PC-3 (cell line): ENCODE data around the gene CCR4. TPM values are rescaled to one million over a fixed set of nuclear protein-coding genes. Genes with fewer than 3 reads are reported as not detected.

Source experiments
- ATAC-seq: fragments of 200-7000 bp; cut with Tn5 transposase; 2 replicates; pipeline ENCODE4 v1.9.1; 2020; ENCODE audit warnings: mild to moderate bottlenecking, moderate library complexity
- BruUV-seq: library from RNA; stranded (reverse); fragments of 400-500 nt; replicated peaks from 2 replicates; lab custom pipeline; 2021; lab: Mats Ljungman, UMichigan
- CTCF ChIA-PET: fragments of 300-600 bp; sonication (Branson Sonifier 250); formaldehyde crosslinking; loops from one replicate; lab custom pipeline; 2022; ENCODE audit warnings: antibody characterized with exemption; lab: Charles Lee
- POLR2A ChIA-PET: fragments of 300-600 bp; sonication (Branson Sonifier 250); formaldehyde crosslinking; loops from one replicate; lab custom pipeline; 2022; ENCODE audit warnings: antibody characterized with exemption; ENCODE audit not compliant: unreplicated experiment; lab: Charles Lee
- DNase-seq: peaks from one replicate; pipeline ENCODE4 v3.0.0-alpha.2; 2015
- H2AFZ ChIP-seq: fragments of 300-600 bp; sonication (generic); 2 replicates; pipeline ENCODE4 v1.6.0; 2016; ENCODE audit warnings: antibody characterized with exemption, low read length
- H3F3A ChIP-seq: fragments of 300-600 bp; sonication (generic); one replicate; pipeline ENCODE4 v1.6.0; 2017; ENCODE audit warnings: antibody characterized with exemption, low read length, control low read depth, mild to moderate bottlenecking; ENCODE audit not compliant: unreplicated experiment
- H3K27ac ChIP-seq: fragments of 300-600 bp; sonication (generic); 2 replicates; pipeline ENCODE4 v1.5.1; 2016; ENCODE audit warnings: mild to moderate bottlenecking, low read length
- H3K27me3 ChIP-seq: fragments of 300-600 bp; sonication (generic); 2 replicates; pipeline ENCODE4 v1.6.1; 2016; ENCODE audit warnings: low read length, mixed read lengths
- H3K36me3 ChIP-seq: fragments of 300-600 bp; sonication (generic); 2 replicates; pipeline ENCODE4 v1.6.1; 2016; ENCODE audit warnings: low read depth, mixed run types, low read length, mixed read lengths
- H3K4me1 ChIP-seq: fragments of 300-600 bp; sonication (generic); 2 replicates; pipeline ENCODE4 v1.5.1; 2016; ENCODE audit warnings: low read length; ENCODE audit not compliant: insufficient read depth
- H3K4me2 ChIP-seq: fragments of 300-600 bp; sonication (generic); 2 replicates; pipeline ENCODE4 v1.6.0; 2016; ENCODE audit warnings: low read length
- H3K4me3 ChIP-seq: fragments of 300-600 bp; sonication (generic); 2 replicates; pipeline ENCODE4 v1.5.1; 2016; ENCODE audit warnings: mild to moderate bottlenecking, low read length, mixed read lengths
- H3K79me2 ChIP-seq: fragments of 300-600 bp; sonication (generic); 2 replicates; pipeline ENCODE4 v1.6.1; 2017; ENCODE audit warnings: low read length, mixed read lengths
- H3K9ac ChIP-seq: fragments of 300-600 bp; sonication (generic); 2 replicates; pipeline ENCODE4 v1.6.0; 2016; ENCODE audit warnings: mild to moderate bottlenecking, low read length
- H3K9me2 ChIP-seq: fragments of 300-600 bp; sonication (generic); replicated peaks from 2 replicates; pipeline ENCODE4 v1.6.1; 2016; ENCODE audit warnings: mixed run types, low read length, mixed read lengths
- H3K9me3 ChIP-seq: fragments of 300-600 bp; sonication (generic); 2 replicates; pipeline ENCODE4 v1.6.1; 2016; ENCODE audit warnings: low read length, mixed read lengths
- H4K20me1 ChIP-seq: fragments of 300-600 bp; sonication (generic); 2 replicates; pipeline ENCODE4 v1.6.1; 2016; ENCODE audit warnings: low read length, mixed read lengths
- EZH2 ChIP-seq: fragments of 300-600 bp; sonication (generic); IDR thresholded peaks from one replicate; pipeline ENCODE4 v1.6.1; 2017; ENCODE audit warnings: antibody characterized with exemption, mild to moderate bottlenecking, low read length; ENCODE audit not compliant: unreplicated experiment
- EZH2phosphoT487 ChIP-seq: fragments of 300-600 bp; sonication (generic); IDR thresholded peaks from 2 replicates; pipeline ENCODE4 v1.6.1; 2018; ENCODE audit warnings: mild to moderate bottlenecking, antibody characterized with exemption, low read length, borderline replicate concordance
- intact Hi-C: fragments of 100-400 bp; cut with micrococcal nuclease; formaldehyde crosslinking; loops from 2 replicates; pipeline ENCODE4 v1.9.0; 2023
- total RNA-seq: library from RNA; depleted of rRNA; stranded (reverse); fragments of >200 nt; gene quantifications from 2 replicates; pipeline ENCODE4 v1.2.3, GENCODE V29; 2014
- TF ChIP-seq, protein P1 (sequence below): fragments of 300-600 bp; sonication (generic); conservative IDR thresholded peaks from 2 replicates; pipeline ENCODE4 v1.5.1; 2017; ENCODE audit warnings: antibody characterized with exemption, low read depth, mild to moderate bottlenecking, low read length

The CCR4 gene
- total RNA-seq, 1 experiment from 2014 or later = 0.29 TPM

DNA sequence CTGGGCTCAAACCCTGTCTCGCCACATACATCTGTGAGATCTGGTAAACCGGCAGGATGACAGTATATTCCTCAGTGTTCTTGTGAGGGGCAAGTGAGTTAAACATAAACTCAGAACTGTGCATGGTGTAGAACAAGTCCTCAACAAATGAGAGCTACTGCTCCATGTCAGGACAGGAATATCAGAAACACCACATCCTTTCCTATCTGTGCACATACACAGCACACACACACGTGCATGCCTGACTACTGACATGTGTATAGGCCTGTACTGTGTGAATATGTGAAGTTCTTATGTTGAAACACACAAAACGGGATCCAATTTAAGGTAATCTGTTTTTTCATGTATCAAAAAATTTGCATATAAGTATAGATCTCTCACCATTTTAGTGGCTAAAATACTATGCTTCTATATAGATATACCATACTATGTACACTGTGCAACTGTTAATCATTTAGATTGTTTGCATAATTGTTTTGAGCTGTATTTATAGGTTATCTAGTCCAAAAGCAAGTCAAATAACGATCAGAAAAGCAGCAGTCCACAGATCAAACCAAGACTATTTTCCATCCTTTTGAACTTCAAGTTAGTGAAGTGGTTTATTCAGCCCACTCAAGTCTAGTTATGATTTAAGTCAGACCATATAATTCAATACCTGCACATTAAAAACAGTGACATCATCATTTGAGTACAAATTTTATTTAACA, 44.8 kb downstream of the CCR4 start:
- H3K27ac ChIP-seq = no peak overlapping the region
- no peaks in the 10 kb centered on the region for H3K9me3 ChIP-seq
- no peaks in the 10 kb centered on the region for H3F3A ChIP-seq
- H3K4me2 ChIP-seq = no peak overlapping the region
- intact Hi-C loops = no loop called here
- H3K79me2 ChIP-seq = no peaks in the 10 kb centered on the region
- H3K4me3 ChIP-seq = no peak overlapping the region
- DNase-seq (no peak), ATAC-seq (no peak)
- ChIA-PET CTCF (no interaction called here), POLR2A (no interaction called here)
- H2AFZ ChIP-seq = no peak overlapping the region
- no peaks in the 10 kb centered on the region for H3K27me3 ChIP-seq
- no peaks in the 10 kb centered on the region for H3K4me1 ChIP-seq
- H3K9me2 ChIP-seq = no peaks in the 10 kb centered on the region
- TF ChIP-seq EZH2phosphoT487 (no peak), EZH2 (no peak)
- TF ChIP-seq, protein P1, sequence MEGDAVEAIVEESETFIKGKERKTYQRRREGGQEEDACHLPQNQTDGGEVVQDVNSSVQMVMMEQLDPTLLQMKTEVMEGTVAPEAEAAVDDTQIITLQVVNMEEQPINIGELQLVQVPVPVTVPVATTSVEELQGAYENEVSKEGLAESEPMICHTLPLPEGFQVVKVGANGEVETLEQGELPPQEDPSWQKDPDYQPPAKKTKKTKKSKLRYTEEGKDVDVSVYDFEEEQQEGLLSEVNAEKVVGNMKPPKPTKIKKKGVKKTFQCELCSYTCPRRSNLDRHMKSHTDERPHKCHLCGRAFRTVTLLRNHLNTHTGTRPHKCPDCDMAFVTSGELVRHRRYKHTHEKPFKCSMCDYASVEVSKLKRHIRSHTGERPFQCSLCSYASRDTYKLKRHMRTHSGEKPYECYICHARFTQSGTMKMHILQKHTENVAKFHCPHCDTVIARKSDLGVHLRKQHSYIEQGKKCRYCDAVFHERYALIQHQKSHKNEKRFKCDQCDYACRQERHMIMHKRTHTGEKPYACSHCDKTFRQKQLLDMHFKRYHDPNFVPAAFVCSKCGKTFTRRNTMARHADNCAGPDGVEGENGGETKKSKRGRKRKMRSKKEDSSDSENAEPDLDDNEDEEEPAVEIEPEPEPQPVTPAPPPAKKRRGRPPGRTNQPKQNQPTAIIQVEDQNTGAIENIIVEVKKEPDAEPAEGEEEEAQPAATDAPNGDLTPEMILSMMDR = no peak
- H4K20me1 ChIP-seq = no peaks in the 10 kb centered on the region
- H3K36me3 ChIP-seq = no peaks in the 10 kb centered on the region
- H3K9ac ChIP-seq = no peak overlapping the region
- BruUV-seq = no TSS peak

DNA sequence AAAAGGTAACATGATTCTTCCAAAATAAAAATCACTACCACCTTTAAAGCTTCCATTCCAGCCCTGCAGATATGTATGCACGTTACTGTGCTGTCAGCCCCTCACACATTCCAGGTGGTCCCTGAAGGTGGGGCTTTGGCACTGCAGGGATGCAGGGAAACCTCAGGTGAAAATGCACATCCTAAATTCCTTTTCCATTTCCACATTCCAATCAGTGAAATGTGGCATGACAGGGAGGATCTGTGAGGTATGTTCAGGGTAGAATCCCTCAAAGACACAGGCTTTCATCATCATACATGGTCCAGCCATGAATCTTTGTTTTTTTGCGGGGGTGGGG, 45.3 kb downstream of the CCR4 start:
- CTCF ChIA-PET = no interaction called here

More for the DNA sequence above, 45.3 kb downstream of the CCR4 start:
- Histone ChIP-seq H2AFZ (no peak overlapping the region), H3K9me2 (no peaks in the 10 kb centered on the region), H3K4me2 (no peak overlapping the region), H3K4me3 (no peak overlapping the region), H3K36me3 (no peaks in the 10 kb centered on the region), H3K79me2 (no peaks in the 10 kb centered on the region), H3K27ac (no peak overlapping the region), H3K9me3 (no peaks in the 10 kb centered on the region), H3K9ac (no peak overlapping the region), H3F3A (no peaks in the 10 kb centered on the region), H3K27me3 (no peaks in the 10 kb centered on the region), H3K4me1 (no peaks in the 10 kb centered on the region), H4K20me1 (no peaks in the 10 kb centered on the region)
- ATAC-seq (no peak), DNase-seq (no peak)
- TF ChIP-seq, protein P1 = no peak
- TF ChIP-seq EZH2phosphoT487 = no peak
- no peak for TF ChIP-seq EZH2
- intact Hi-C loops = no loop called here
- POLR2A ChIA-PET = no interaction called here
- no TSS peak for BruUV-seq
